ENCODE measurements around the gene HDAC4. TPM values are rescaled to one million over a fixed set of nuclear protein-coding genes. Genes with fewer than 3 reads are reported as not detected.

Gene HDAC4
- total and polyA plus RNA-seq, 2 experiments from 2014 or later, result 9.3 to 10.8 TPM

DNA sequence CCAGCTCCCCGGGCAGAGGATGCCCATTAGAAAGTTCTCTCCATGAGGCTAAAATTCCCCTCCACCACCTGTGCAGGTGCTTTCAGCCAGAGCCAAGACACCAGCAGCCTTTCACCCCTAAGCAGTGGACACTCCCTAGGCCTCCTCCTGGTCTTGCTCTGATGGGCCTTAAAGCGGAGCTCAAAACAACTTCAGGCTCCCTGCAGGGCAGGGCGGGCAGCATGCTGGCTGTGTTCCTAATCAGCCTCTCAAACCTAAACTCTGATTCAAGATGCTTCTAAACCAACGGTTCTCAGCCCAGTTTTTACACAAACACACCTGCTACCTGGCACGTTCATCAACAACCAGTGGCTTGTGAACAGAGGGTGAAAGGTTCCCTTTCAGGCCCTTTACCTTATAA lies 298.6 kb downstream of the HDAC4 start:
- no peaks in the 10 kb centered on the region for H4K20me1 ChIP-seq (ENCODE audit: insufficient read depth, poor library complexity, severe bottlenecking)
- H3K27me3 ChIP-seq, result no peaks in the 10 kb centered on the region
- DNase-seq (ENCODE audit: low spot score), result no peak
- H3K36me3 ChIP-seq (replicated peaks; ENCODE audit: insufficient read depth, low read depth), result no peaks in the 10 kb centered on the region
- no peak overlapping the region for H2AFZ ChIP-seq
- no peak overlapping the region for H3K27ac ChIP-seq
- no peaks in the 10 kb centered on the region for H3K79me2 ChIP-seq
- no peak overlapping the region for H3K4me2 ChIP-seq
- no peaks in the 10 kb centered on the region for H3K9me2 ChIP-seq (replicated peaks; ENCODE audit: insufficient read depth)
- WGBS (ENCODE audit: low lambda C conversion rate, missing lambda C conversion rate), result 95% methylated on average over 5 of the region's 5 CpGs
- H3K4me3 ChIP-seq, result no peak overlapping the region
- H3K4me1 ChIP-seq (ENCODE audit: insufficient read depth), result no peaks in the 10 kb centered on the region
- no peaks in the 10 kb centered on the region for H3K9me3 ChIP-seq (ENCODE audit: low read depth)
- TF ChIP-seq, protein P1, sequence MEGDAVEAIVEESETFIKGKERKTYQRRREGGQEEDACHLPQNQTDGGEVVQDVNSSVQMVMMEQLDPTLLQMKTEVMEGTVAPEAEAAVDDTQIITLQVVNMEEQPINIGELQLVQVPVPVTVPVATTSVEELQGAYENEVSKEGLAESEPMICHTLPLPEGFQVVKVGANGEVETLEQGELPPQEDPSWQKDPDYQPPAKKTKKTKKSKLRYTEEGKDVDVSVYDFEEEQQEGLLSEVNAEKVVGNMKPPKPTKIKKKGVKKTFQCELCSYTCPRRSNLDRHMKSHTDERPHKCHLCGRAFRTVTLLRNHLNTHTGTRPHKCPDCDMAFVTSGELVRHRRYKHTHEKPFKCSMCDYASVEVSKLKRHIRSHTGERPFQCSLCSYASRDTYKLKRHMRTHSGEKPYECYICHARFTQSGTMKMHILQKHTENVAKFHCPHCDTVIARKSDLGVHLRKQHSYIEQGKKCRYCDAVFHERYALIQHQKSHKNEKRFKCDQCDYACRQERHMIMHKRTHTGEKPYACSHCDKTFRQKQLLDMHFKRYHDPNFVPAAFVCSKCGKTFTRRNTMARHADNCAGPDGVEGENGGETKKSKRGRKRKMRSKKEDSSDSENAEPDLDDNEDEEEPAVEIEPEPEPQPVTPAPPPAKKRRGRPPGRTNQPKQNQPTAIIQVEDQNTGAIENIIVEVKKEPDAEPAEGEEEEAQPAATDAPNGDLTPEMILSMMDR (IDR thresholded peaks at IDR 0.05; ENCODE audit: poor library complexity), result no peak
- TF ChIP-seq EZH2phosphoT487 (IDR thresholded peaks at IDR 0.05; ENCODE audit: low read depth, severe bottlenecking, unreplicated experiment) (no peak), EZH2 (IDR thresholded peaks at IDR 0.05; ENCODE audit: borderline replicate concordance) (no peak)

DNA sequence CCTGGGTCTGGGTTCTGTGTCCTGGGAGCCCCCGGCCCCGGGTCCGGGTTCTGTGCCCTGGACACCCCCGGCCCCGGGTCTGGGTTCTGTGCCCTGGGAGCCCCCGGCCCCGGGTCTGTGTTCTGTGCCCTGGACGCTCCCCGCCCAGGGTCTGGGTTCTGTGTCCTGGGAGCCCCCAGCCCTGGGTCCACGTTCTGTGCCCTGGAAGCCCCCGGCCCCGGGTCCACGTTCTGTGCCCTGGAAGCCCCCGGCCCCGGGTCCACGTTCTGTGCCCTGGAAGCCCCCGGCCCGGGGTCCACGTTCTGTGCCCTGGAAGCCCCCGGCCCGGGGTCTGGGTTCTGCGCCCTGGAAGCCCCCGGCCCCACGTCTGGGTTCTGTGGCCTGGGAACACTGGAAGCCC lies 299.0 kb downstream of the HDAC4 start:
- no peaks in the 10 kb centered on the region for H3K27me3 ChIP-seq
- no peaks in the 10 kb centered on the region for H3K79me2 ChIP-seq
- no peaks in the 10 kb centered on the region for H3K4me1 ChIP-seq (ENCODE audit: insufficient read depth)
- no peak overlapping the region for H2AFZ ChIP-seq
- no peaks in the 10 kb centered on the region for H3K9me3 ChIP-seq (ENCODE audit: low read depth)
- over 99% methylated on average over 17 of the region's 24 CpGs for WGBS (ENCODE audit: low lambda C conversion rate, missing lambda C conversion rate)
- H3K36me3 ChIP-seq (replicated peaks; ENCODE audit: insufficient read depth, low read depth), result no peaks in the 10 kb centered on the region
- H3K4me3 ChIP-seq, result no peak overlapping the region
- no peak overlapping the region for H3K27ac ChIP-seq
- DNase-seq (ENCODE audit: low spot score), result no peak
- H3K9me2 ChIP-seq (replicated peaks; ENCODE audit: insufficient read depth), result no peaks in the 10 kb centered on the region
- H4K20me1 ChIP-seq (ENCODE audit: insufficient read depth, poor library complexity, severe bottlenecking), result no peaks in the 10 kb centered on the region
- no peak overlapping the region for H3K4me2 ChIP-seq
- TF ChIP-seq, protein P1 (IDR thresholded peaks at IDR 0.05; ENCODE audit: poor library complexity), result no peak
- TF ChIP-seq EZH2 (IDR thresholded peaks at IDR 0.05; ENCODE audit: borderline replicate concordance), result no peak
- TF ChIP-seq EZH2phosphoT487 (IDR thresholded peaks at IDR 0.05; ENCODE audit: low read depth, severe bottlenecking, unreplicated experiment), result no peak

DNA sequence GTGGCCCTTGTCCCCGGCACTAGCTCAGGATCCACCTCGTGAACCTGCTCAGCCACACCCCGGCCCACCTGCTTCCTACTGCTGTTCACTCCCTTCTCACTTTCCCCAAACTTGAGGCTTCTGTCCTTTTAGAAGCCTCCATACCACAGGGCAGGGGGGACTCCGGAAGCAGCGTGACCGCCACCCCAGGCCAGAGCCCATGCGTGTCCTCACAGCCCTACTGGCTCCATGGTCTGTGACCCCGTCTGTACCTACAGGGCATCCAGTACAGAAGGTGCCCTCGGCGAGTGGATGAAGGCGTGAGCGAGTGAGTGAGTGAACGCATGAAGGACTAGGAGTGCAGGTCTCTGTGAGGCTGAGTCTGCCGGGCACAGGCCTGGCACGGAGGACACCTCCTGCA lies 299.7 kb downstream of the HDAC4 start:
- H3K4me1 ChIP-seq (ENCODE audit: insufficient read depth), result no peaks in the 10 kb centered on the region
- H4K20me1 ChIP-seq (ENCODE audit: insufficient read depth, poor library complexity, severe bottlenecking), result no peaks in the 10 kb centered on the region
- WGBS (ENCODE audit: low lambda C conversion rate, missing lambda C conversion rate), result 98% methylated on average over 15 of the region's 15 CpGs
- no peak for TF ChIP-seq EZH2phosphoT487 (IDR thresholded peaks at IDR 0.05; ENCODE audit: low read depth, severe bottlenecking, unreplicated experiment)
- TF ChIP-seq EZH2 (IDR thresholded peaks at IDR 0.05; ENCODE audit: borderline replicate concordance), result no peak
- TF ChIP-seq, protein P1 (IDR thresholded peaks at IDR 0.05; ENCODE audit: poor library complexity), result no peak
- H3K27ac ChIP-seq, result no peak overlapping the region
- no peak overlapping the region for H3K4me3 ChIP-seq
- no peaks in the 10 kb centered on the region for H3K9me3 ChIP-seq (ENCODE audit: low read depth)
- no peak overlapping the region for H3K4me2 ChIP-seq
- no peaks in the 10 kb centered on the region for H3K36me3 ChIP-seq (replicated peaks; ENCODE audit: insufficient read depth, low read depth)
- H3K27me3 ChIP-seq, result no peaks in the 10 kb centered on the region
- H3K9me2 ChIP-seq (replicated peaks; ENCODE audit: insufficient read depth), result no peaks in the 10 kb centered on the region
- no peaks in the 10 kb centered on the region for H3K79me2 ChIP-seq
- no peak for DNase-seq (ENCODE audit: low spot score)
- no peak overlapping the region for H2AFZ ChIP-seq

DNA sequence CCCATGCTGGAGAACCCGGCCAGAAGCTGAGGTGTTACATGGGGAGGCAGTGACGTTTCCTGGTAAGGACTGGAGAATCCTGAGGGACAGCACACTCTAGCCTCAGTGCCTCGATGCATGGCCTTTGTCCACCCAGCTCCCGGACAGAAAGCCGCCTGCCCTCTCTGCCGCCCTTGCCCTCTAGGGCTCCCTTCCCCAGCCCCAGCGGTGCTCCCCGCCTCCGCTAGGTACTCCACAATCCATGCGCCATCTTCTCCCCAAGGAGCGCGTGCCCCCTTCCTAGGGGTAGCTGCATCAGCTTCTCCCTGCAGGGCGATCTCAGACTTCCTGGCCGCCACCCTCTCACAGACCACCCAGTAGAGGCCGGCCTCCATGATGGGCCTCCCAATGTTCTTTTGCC lies 301.3 kb downstream of the HDAC4 start:
- Histone ChIP-seq H3K36me3 (replicated peaks; ENCODE audit: insufficient read depth, low read depth) (no peaks in the 10 kb centered on the region), H3K27me3 (no peaks in the 10 kb centered on the region), H3K9me3 (ENCODE audit: low read depth) (no peaks in the 10 kb centered on the region), H4K20me1 (ENCODE audit: insufficient read depth, poor library complexity, severe bottlenecking) (no peaks in the 10 kb centered on the region), H3K27ac (no peak overlapping the region), H3K79me2 (no peaks in the 10 kb centered on the region), H2AFZ (no peak overlapping the region), H3K4me3 (no peak overlapping the region), H3K9me2 (replicated peaks; ENCODE audit: insufficient read depth) (no peaks in the 10 kb centered on the region), H3K4me1 (ENCODE audit: insufficient read depth) (no peaks in the 10 kb centered on the region), H3K4me2 (no peak overlapping the region)
- no peak for DNase-seq (ENCODE audit: low spot score)
- TF ChIP-seq, protein P1 (IDR thresholded peaks at IDR 0.05; ENCODE audit: poor library complexity), result no peak
- no peak for TF ChIP-seq EZH2phosphoT487 (IDR thresholded peaks at IDR 0.05; ENCODE audit: low read depth, severe bottlenecking, unreplicated experiment)
- no peak for TF ChIP-seq EZH2 (IDR thresholded peaks at IDR 0.05; ENCODE audit: borderline replicate concordance)
- 96% methylated on average over 14 of the region's 15 CpGs for WGBS (ENCODE audit: low lambda C conversion rate, missing lambda C conversion rate)
